ENCODE measurements around the gene WWC2.

WWC2 gene

GRCh38 chr4:183097231-183098018 lies 1.6 kb upstream of the WWC2 start:
- Histone ChIP-seq H3K9ac (no peak overlapping the region), H4K20me1 (ENCODE audit: insufficient read depth) (no peaks in the 10 kb centered on the region), H3K27ac (no peak overlapping the region), H3K4me3 (IDR thresholded peaks at IDR 0.05; ENCODE audit: insufficient read depth, low read depth, low read length) (no peak overlapping the region), H3K27me3 (ENCODE audit: insufficient read depth, low read depth) (peaks cover 17% of the 10 kb centered on the region), H3K36me3 (ENCODE audit: insufficient read depth) (no peaks in the 10 kb centered on the region), H3K4me2 (no peak overlapping the region), H3K4me1 (ENCODE audit: low read depth, poor library complexity, severe bottlenecking) (peaks cover 11% of the 10 kb centered on the region), H3K79me2 (ENCODE audit: insufficient read depth, low read depth) (no peaks in the 10 kb centered on the region), H2AFZ (ENCODE audit: low read depth) (no peak overlapping the region)
- no peak for TF ChIP-seq CTCF (conservative IDR thresholded peaks at IDR 0.05; ENCODE audit: low read depth, low read length)

GRCh38 chr4:183098019-183098722 lies 886 bp upstream of the WWC2 start:
- H3K9ac ChIP-seq: peak overlapping the region; percentile 65; the same call in 1 of the 2 replicates
- peaks cover 11% of the 10 kb centered on the region for H3K4me1 ChIP-seq (ENCODE audit: low read depth, poor library complexity, severe bottlenecking)
- no peak for TF ChIP-seq CTCF (conservative IDR thresholded peaks at IDR 0.05; ENCODE audit: low read depth, low read length)
- H2AFZ ChIP-seq (ENCODE audit: low read depth): peak overlapping the region; percentile 95
- H3K27ac ChIP-seq: no peak overlapping the region
- no peaks in the 10 kb centered on the region for H3K36me3 ChIP-seq (ENCODE audit: insufficient read depth)
- H3K4me2 ChIP-seq: peak overlapping the region; percentile 97
- no peaks in the 10 kb centered on the region for H4K20me1 ChIP-seq (ENCODE audit: insufficient read depth)
- no peak overlapping the region for H3K4me3 ChIP-seq (IDR thresholded peaks at IDR 0.05; ENCODE audit: insufficient read depth, low read depth, low read length)
- H3K79me2 ChIP-seq (ENCODE audit: insufficient read depth, low read depth): no peaks in the 10 kb centered on the region
- peaks cover 17% of the 10 kb centered on the region for H3K27me3 ChIP-seq (ENCODE audit: insufficient read depth, low read depth)

- Histone ChIP-seq H3K9ac (peak overlapping the region; percentile 65), H3K4me2 (peak overlapping the region; percentile 97), H3K79me2 (ENCODE audit: insufficient read depth, low read depth) (no peaks in the 10 kb centered on the region), H3K4me3 (IDR thresholded peaks at IDR 0.05; ENCODE audit: insufficient read depth, low read depth, low read length) (no peak overlapping the region), H3K27ac (no peak overlapping the region), H3K27me3 (ENCODE audit: insufficient read depth, low read depth) (peaks cover 17% of the 10 kb centered on the region), H2AFZ (ENCODE audit: low read depth) (peak overlapping the region; percentile 95), H3K36me3 (ENCODE audit: insufficient read depth) (no peaks in the 10 kb centered on the region), H3K4me1 (ENCODE audit: low read depth, poor library complexity, severe bottlenecking) (peaks cover 11% of the 10 kb centered on the region), H4K20me1 (ENCODE audit: insufficient read depth) (no peaks in the 10 kb centered on the region)
- no peak for TF ChIP-seq CTCF (conservative IDR thresholded peaks at IDR 0.05; ENCODE audit: low read depth, low read length)
These were observed 660 bp downstream of the WWC2 start for GRCh38 chr4:183099537-183100297.

- peak overlapping the region; percentile 65; the same call in 1 of the 2 replicates for H3K9ac ChIP-seq
- H3K4me2 ChIP-seq: peak overlapping the region; percentile 97
- no peak overlapping the region for H3K27ac ChIP-seq
- no peaks in the 10 kb centered on the region for H4K20me1 ChIP-seq (ENCODE audit: insufficient read depth)
- H3K4me3 ChIP-seq (IDR thresholded peaks at IDR 0.05; ENCODE audit: insufficient read depth, low read depth, low read length): no peak overlapping the region
- peak overlapping the region; percentile 95 for H2AFZ ChIP-seq (ENCODE audit: low read depth)
- TF ChIP-seq CTCF (conservative IDR thresholded peaks at IDR 0.05; ENCODE audit: low read depth, low read length): no peak
- peaks cover 11% of the 10 kb centered on the region for H3K4me1 ChIP-seq (ENCODE audit: low read depth, poor library complexity, severe bottlenecking)
- peaks cover 17% of the 10 kb centered on the region for H3K27me3 ChIP-seq (ENCODE audit: insufficient read depth, low read depth)
- no peaks in the 10 kb centered on the region for H3K36me3 ChIP-seq (ENCODE audit: insufficient read depth)
- H3K79me2 ChIP-seq (ENCODE audit: insufficient read depth, low read depth): no peaks in the 10 kb centered on the region
These were observed 1.2 kb downstream of the WWC2 start for GRCh38 chr4:183100298-183100599.
